ENCODE measurements around the gene LGALS4.
"Not testable (repeated sequence)": the region's sequence is repeated elsewhere in the genome, so short reads cannot be mapped to it uniquely, and the experiment has no call there.

LGALS4 gene

GRCh38 chr19:38836159-38836982 lies 23.6 kb upstream of the LGALS4 start:
- H3K27me3 Mint-ChIP-seq = no peaks in the 10 kb centered on the region
- no peak overlapping the region for H3K4me3 Mint-ChIP-seq
- H3K9me3 Mint-ChIP-seq = no peaks in the 10 kb centered on the region
- no peak overlapping the region for H3K27ac Mint-ChIP-seq
- H3K4me1 Mint-ChIP-seq = peaks cover 41% of the 10 kb centered on the region
- H3K36me3 Mint-ChIP-seq = peaks cover 14% of the 10 kb centered on the region

DNA sequence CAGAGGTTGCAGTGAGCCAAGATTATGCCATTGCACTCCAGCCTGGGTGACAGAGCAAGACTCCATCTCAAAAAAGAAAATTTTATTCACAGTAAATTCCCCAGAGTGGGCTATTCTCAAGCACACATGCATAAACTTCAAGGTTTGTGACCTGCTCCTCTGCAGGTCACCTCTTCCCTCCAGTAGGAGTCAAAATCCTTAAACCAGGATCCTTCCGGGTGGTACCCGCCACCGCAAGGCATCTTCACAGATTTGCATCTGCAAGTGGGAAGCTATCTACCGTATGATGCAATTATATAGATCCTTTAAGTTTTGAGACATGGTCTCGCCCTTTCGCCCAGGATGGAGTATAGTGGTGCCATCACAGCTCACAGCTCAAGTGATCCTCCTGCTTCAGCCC lies 21.8 kb upstream of the LGALS4 start:
- Mint-ChIP-seq H3K27me3 (no peaks in the 10 kb centered on the region), H3K4me3 (no peak overlapping the region), H3K27ac (peak overlapping the region; percentile 55), H3K4me1 (peaks cover 42% of the 10 kb centered on the region), H3K9me3 (no peaks in the 10 kb centered on the region), H3K36me3 (peaks cover 14% of the 10 kb centered on the region)

GRCh38 chr19:38834104-38834490 lies 21.4 kb upstream of the LGALS4 start:
- Mint-ChIP-seq H3K27me3 (no peaks in the 10 kb centered on the region), H3K4me3 (no peak overlapping the region), H3K9me3 (no peaks in the 10 kb centered on the region), H3K4me1 (peaks cover 37% of the 10 kb centered on the region), H3K27ac (no peak overlapping the region), H3K36me3 (peaks cover 10% of the 10 kb centered on the region)

GRCh38 chr19:38833092-38833425 lies 20.3 kb upstream of the LGALS4 start:
- H3K36me3 Mint-ChIP-seq = peaks cover 11% of the 10 kb centered on the region
- H3K4me1 Mint-ChIP-seq = peaks cover 32% of the 10 kb centered on the region
- no peaks in the 10 kb centered on the region for H3K27me3 Mint-ChIP-seq
- no peak overlapping the region for H3K27ac Mint-ChIP-seq
- no peaks in the 10 kb centered on the region for H3K9me3 Mint-ChIP-seq
- no peak overlapping the region for H3K4me3 Mint-ChIP-seq

GRCh38 chr19:38831142-38831605 lies 18.4 kb upstream of the LGALS4 start:
- peaks cover 12% of the 10 kb centered on the region for H3K36me3 Mint-ChIP-seq
- H3K9me3 Mint-ChIP-seq = no peaks in the 10 kb centered on the region
- peak overlapping the region; percentile 90 for H3K27ac Mint-ChIP-seq
- peak overlapping the region; percentile 89 for H3K4me3 Mint-ChIP-seq
- H3K4me1 Mint-ChIP-seq = peaks cover 45% of the 10 kb centered on the region
- no peaks in the 10 kb centered on the region for H3K27me3 Mint-ChIP-seq

GRCh38 chr19:38830039-38830733 lies 17.4 kb upstream of the LGALS4 start:
- H3K4me1 Mint-ChIP-seq = peaks cover 51% of the 10 kb centered on the region
- peaks cover 12% of the 10 kb centered on the region for H3K36me3 Mint-ChIP-seq
- peak overlapping the region; percentile 23 for H3K27ac Mint-ChIP-seq
- H3K27me3 Mint-ChIP-seq = no peaks in the 10 kb centered on the region
- peak overlapping the region; percentile 89 for H3K4me3 Mint-ChIP-seq
- no peaks in the 10 kb centered on the region for H3K9me3 Mint-ChIP-seq

GRCh38 chr19:38829203-38829602 lies 16.5 kb upstream of the LGALS4 start:
- H3K9me3 Mint-ChIP-seq, H3K27ac Mint-ChIP-seq, H3K4me3 Mint-ChIP-seq, H3K27me3 Mint-ChIP-seq: not testable (repeated sequence)
- Mint-ChIP-seq H3K36me3 (peaks cover 12% of the 10 kb centered on the region), H3K4me1 (peaks cover 60% of the 10 kb centered on the region)

- Mint-ChIP-seq H3K4me1 (peaks cover 68% of the 10 kb centered on the region), H3K27me3 (no peaks in the 10 kb centered on the region), H3K4me3 (no peak overlapping the region), H3K36me3 (peaks cover 20% of the 10 kb centered on the region), H3K27ac (no peak overlapping the region), H3K9me3 (no peaks in the 10 kb centered on the region)
Observed at GRCh38 chr19:38826856-38827551, 14.3 kb upstream of the LGALS4 start.

- not testable (repeated sequence) for H3K27me3 Mint-ChIP-seq, H3K4me3 Mint-ChIP-seq, H3K9me3 Mint-ChIP-seq, H3K27ac Mint-ChIP-seq
- Mint-ChIP-seq H3K4me1 (peaks cover 60% of the 10 kb centered on the region), H3K36me3 (peaks cover 18% of the 10 kb centered on the region)
Observed at GRCh38 chr19:38825936-38826335, 13.2 kb upstream of the LGALS4 start.

- not testable (repeated sequence) for H3K27me3 Mint-ChIP-seq, H3K27ac Mint-ChIP-seq, H3K4me3 Mint-ChIP-seq, H3K9me3 Mint-ChIP-seq
- peaks cover 36% of the 10 kb centered on the region for H3K4me1 Mint-ChIP-seq
- peaks cover 14% of the 10 kb centered on the region for H3K36me3 Mint-ChIP-seq
Observed at GRCh38 chr19:38821230-38821825, 8.6 kb upstream of the LGALS4 start.

- Mint-ChIP-seq H3K4me1 (peaks cover 21% of the 10 kb centered on the region), H3K27me3 (no peaks in the 10 kb centered on the region), H3K36me3 (peaks cover 14% of the 10 kb centered on the region), H3K4me3 (no peak overlapping the region), H3K27ac (no peak overlapping the region), H3K9me3 (no peaks in the 10 kb centered on the region)
Observed at GRCh38 chr19:38819231-38819920, 6.6 kb upstream of the LGALS4 start.

- no peaks in the 10 kb centered on the region for H3K9me3 Mint-ChIP-seq
- H3K27ac Mint-ChIP-seq = no peak overlapping the region
- H3K4me3 Mint-ChIP-seq = no peak overlapping the region
Observed at GRCh38 chr19:38817081-38817480, 4.3 kb upstream of the LGALS4 start.

DNA sequence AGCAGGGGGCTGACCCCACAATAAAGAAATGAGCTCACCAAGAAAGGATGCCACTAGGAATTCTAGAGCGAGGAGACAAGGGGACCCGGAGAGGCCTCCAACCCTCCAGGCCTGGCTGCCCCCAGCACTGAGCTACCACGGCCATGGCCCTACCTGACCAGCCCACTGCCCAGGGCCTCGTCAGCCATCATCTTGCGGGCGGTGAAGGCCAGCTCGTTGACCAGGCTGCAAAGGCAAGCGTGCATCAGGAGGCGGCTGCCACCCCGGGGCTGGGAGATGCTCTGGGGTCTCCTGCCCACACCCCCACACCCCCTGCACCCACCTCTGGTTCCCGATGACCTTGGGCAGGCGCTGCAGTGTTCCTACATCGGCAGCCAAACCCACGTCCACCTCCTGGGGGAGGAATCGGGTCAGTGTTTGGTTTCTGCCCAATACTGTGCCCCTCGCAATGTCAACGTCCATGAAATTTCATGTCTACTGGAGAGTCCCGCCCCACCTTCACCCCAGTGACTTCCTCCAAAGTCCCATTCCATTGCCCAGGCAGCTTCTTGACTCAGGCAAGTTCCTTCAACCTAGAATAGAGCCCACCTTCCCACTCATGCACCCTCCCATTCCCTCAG lies 3.5 kb upstream of the LGALS4 start:
- Mint-ChIP-seq H3K36me3 (peaks cover 6% of the 10 kb centered on the region), H3K4me3 (no peak overlapping the region), H3K9me3 (no peaks in the 10 kb centered on the region), H3K27ac (no peak overlapping the region), H3K27me3 (no peaks in the 10 kb centered on the region), H3K4me1 (peaks cover 8% of the 10 kb centered on the region)

More at GRCh38 chr19:38817081-38817480, 4.3 kb upstream of the LGALS4 start:
- Mint-ChIP-seq H3K36me3 (peaks cover 6% of the 10 kb centered on the region), H3K4me1 (peaks cover 8% of the 10 kb centered on the region), H3K27me3 (no peaks in the 10 kb centered on the region)

DNA sequence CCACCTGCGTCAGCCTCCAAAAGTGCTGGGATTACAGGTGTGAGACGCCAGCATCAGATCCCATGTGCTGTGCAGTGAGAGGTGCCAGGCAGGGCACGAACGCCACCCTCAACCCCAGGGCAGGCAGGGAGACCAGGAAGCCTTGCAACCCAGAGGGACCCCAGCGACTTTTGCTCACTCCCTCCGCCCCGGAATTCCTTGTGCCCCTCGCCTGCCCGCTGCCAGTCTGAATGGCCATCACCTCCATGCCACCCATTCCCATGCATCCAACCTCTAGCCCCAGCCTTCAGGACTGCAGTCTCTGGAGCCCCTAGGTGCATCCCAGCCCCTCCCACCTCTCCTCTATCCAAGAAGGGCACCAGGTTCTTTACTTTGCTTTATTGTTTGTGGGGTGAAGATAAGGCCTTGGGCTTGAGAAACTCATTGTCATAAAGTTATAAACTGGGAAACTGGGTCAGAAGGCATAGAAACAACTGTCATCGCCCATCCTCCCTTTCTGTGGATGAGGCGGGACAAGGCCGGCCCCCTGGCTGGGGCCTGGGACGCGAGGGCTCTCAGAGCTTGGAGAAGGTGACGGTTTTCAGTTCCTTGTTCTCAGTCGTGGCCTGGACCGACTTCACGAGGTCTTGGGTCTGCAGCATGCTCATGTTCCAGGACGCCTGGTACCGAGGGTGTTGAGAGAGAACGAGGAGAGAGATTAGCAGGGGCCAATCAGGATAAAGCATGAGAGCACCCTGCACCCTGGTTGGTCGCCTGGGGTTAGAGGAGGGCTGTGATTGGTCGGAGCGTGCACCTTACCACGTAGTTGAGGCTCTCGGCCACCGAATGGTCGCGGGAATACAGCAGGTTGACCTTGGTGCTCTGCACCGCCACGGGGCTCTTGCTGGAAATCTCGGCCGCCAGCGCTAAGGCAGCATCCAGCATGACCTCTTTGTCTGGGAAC lies 2.6 kb upstream of the LGALS4 start:
- Mint-ChIP-seq H3K27me3 (no peaks in the 10 kb centered on the region), H3K4me3 (no peak overlapping the region), H3K36me3 (peaks cover 4% of the 10 kb centered on the region), H3K9me3 (no peaks in the 10 kb centered on the region), H3K4me1 (peaks cover 4% of the 10 kb centered on the region), H3K27ac (no peak overlapping the region)

Data from activated naive CD4-positive, alpha-beta T cell treated with anti-CD3 and anti-CD28 coated beads, Interleukin-2, amount 50 U/mL, for 24 hours (primary cell).